HL-60/S4 treated with retinoic acid at 250 ng/mL for 4 days and 3 days (cell line): ENCODE measurements around the gene FRAT2.
"Not testable (repeated sequence)": the region's sequence is repeated elsewhere in the genome, so short reads cannot be mapped to it uniquely, and the experiment has no call there.

ENCODE experiments used
- in situ Hi-C: fragments of 300-500 bp; cut with MboI; formaldehyde crosslinking; loops from 2 replicates; pipeline ENCODE4 v1.7.0; 2022; ENCODE audit warnings: low sequenced_read_pairs

The FRAT2 gene

DNA sequence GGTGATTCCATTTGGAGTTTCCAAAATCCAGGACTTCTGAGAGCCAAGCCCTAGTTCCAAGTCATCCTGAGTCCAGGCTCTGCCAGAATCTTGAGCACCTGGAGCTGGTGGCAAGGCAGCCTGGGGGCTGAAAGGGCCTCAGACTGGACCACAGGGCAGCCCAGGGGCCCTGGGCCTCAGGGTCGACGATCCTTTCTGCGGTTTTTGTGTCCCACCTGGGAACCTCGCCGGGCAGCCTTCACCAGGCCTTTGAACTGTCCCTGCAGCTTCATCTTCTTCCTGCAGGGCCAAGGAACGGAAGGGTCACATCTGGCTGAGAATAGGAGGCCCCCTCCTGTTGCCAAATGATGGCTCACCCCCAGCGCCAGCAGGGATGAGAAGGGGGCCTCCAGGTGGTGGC lies 22.4 kb upstream of the FRAT2 start:
- in situ Hi-C loops: no loop called here

DNA sequence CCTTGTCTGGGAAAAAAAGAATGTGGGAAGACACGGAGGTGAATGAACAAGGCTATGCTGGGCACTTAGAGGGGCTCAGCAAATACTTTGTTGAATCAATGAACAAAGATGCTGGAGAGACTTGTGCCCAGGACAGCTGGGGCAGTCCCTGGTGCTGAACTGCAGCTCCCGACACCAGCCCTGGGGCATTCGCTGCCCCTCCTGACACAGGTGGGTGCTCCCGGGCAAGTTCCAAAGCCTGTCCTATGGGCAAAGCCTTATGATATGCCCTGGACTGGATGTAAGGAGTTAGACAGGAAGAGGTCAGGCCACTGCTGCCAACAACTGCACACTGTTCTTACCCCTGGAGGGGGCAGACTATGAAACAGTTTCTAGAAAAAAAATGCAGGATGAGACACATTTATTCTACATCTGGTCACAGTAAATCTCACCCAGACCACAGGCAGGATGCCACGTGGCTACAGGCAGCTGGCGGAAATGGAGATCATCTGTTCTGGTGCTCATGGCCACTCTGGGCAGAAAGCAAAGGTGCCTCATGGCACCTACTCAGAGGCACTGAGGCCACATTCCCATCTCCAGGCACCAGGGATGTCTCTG lies 21.9 kb upstream of the FRAT2 start:
- in situ Hi-C loops: no loop called here

DNA sequence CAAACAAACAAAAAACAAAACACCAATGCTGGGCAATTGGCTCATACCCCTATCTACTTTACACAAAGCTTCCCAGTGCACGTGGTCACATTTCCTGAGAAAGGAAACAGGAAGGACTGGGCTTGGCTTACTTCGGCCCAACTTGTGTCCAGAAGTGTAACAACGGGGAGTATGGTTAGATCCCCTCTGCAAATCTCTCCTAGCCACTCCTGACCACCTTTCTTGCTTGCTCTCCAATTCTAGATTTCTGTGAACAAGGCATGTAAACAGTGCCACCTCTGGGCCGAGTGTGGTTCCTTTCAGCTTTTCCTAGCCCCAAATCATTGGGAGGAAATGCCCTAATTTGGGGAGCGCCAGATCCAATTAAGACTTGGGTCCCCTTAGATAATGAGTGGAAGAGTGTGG lies 21.0 kb upstream of the FRAT2 start:
- in situ Hi-C loops: no loop called here

DNA sequence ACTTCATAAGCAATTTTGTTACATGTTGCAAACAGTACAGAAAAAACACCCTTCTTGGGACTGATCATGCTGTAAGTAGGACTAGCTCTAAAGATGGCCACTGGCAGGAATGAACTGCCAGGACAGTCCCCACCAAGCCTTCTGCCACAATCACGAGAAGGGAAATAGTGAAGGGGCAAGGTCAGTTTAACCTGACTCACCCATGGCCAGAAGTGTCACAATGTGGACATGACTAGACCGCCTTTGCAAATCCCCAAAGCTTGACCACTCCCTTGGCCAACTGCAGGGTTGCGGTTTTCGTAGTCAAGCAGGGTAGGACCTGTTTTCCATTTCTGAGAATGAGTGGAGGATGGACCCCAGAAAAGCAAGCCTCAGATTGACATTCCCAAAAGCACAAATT lies 19.4 kb upstream of the FRAT2 start:
- in situ Hi-C loops: no loop called here

DNA sequence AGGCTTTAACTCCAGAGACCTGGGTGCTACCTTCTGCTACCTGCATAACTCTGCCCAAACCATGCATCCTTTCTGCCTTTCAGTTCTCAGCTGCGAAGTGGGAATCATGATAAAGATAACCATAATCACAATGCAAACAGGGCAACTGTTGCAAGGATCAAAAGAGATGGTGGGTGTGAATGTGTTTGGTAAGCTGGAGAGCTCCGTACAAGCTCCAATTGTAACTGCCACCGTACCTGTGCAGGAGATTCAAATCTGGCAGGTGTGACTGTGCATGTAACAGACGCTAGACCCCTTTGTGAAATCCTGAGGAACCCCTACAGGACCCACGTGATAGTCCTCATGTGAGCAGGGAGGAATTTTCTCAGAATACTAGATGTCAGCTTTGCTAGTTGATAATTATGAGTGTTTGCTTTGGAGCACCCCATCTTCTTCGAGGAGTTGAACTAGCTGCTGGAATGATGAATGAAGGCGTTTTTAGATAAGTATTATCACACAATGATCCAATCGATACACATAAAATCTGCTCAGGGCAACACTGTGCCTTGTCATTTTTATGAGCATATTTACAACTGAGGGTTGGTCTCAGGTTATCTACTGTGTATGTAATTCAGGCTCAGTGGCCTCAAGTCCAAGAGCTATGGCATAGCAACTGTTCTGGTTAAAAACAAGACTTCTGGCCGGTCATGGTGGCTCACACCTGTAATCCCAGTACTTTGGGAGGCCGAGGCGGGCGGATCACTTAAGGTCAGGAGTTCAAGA lies 15.4 kb upstream of the FRAT2 start:
- in situ Hi-C loops: no loop called here

DNA sequence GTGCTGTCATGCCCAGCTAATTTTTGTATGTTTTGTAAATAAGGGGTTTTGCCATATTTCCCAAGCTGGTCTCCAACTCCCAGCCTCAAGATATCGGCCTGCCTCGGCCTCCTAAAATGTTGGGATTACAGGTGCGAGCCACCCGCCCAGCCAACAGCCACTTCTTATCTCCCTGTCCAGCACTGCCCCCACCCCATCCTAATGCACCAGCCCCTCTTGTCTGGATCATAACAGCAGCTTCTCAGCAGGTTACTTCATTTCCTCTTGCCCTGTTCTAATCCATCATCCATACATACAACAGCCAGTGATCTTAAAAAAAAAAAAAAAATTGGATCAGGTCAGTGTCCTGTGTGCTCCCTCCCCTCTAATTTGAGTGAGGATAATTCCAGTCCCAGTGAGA lies 12.8 kb upstream of the FRAT2 start:
- in situ Hi-C loops: no loop called here

DNA sequence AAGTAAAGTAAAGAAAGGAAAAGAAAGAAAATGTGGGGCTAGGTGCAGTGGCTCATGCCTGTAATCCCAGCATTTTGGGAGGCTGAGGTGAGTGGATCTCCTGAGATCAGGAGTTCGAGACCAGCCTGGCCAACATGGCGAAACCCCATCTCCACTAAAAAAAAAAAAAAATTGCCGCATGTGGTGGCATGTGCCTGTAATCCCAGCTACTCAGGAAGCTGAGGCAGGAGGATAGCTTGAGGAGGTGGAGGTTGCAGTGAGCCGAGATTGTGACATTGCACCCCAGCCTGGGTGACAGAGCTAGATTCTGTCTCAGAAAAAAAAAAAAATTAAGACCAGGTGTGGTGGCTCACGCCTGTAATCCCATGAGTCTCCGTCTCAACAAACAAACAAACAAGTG lies 9.1 kb upstream of the FRAT2 start:
- in situ Hi-C loops: not testable (repeated sequence)

DNA sequence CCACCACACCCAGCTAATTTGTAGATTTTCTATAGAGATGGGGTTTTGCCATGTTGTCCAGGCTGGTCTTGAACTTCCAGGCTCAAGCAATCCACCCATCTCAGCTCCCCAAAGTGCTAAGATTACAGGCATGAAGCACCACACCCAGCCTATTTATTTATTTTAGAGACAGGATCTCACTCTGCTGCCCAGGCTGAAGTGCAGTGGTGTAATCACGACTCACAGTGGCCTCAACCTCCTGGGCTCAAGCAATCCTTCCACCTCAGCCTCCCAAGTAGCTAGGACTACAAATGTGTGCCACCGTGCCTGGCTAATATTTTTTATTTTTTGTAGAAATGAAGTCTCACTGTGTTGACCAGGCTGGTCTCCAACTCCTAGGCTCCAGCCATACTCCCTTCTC lies 6.9 kb upstream of the FRAT2 start:
- in situ Hi-C loops: no loop called here

DNA sequence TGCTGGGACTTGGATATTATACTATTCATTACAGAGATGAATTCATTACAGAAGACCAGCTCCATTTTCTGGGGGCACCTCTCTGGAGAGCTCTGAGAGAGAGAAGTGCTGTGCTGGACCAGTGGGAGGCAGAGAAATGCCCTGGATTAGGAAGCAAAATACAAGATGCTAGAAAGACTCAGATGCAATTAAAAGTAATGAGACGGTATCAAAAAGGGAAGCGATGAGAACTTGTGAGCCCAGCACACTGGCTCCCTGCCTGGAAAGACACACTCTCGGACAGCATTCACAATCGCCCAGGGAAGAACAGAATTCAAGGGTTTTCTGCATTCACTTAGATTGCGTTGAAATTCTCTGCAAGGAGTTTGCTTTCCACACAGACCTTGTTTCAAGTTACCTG lies 3.5 kb upstream of the FRAT2 start:
- in situ Hi-C loops: no loop called here

DNA sequence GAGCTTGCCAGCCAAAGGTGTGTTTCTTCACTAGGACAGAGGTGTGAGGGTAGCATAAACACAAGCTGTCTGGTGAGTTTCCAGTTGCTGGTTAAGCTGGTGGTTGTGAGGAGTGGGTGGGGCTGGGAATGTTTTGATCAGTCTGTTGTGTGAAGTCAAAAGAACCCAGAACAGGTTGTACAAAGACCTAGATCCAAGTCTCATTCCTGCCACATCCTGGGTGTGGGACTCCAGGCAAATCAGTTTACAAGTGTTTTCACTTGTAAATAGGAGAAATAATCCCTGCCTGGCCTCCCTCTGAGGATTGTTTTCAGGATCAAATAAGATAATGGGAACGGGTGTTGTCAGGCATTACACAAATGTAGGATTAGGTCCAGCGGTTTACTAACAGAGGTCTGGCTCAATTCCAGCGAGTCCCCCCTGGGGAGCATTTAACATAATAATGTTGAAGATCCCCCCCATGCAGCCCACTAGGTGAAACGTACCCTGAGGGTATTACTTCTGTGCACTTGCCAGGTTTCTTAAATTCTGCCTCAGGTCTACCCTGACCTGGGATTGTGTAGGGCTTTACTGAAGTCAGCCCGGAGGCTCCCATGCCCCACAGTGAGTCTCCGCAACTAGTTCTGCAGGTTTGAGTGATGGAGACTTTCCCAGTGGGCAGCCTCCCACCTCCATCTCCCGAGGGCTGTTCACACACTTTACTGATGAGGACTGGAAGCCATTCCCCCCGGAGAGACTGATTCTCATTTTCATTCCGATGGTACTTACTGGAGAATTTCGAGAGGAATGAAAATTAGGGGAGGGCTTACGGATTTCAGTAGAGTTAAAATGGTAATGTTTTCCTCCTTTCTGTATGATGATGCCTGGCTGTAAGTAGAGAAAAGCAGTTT lies 2.7 kb upstream of the FRAT2 start:
- in situ Hi-C loops: no loop called here

DNA sequence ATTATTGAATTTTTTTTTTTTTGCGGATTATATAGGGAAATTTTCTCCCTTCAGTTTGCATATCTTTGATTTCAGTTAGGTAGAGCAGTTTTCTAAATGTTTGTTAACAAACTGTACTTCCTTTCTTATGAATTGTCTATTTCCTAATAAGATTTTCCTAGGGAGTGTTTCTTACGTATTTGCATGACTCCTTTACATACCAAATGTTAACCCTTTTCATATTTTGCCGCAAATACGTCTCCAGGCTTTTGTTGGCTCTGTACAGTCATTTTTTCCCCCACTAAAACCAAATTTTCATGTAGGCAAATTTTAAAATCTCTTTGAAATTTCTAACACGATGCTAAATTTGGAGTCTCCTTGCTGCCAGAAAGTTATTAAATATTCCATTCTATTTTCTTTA lies 1.9 kb upstream of the FRAT2 start:
- in situ Hi-C loops: no loop called here

DNA sequence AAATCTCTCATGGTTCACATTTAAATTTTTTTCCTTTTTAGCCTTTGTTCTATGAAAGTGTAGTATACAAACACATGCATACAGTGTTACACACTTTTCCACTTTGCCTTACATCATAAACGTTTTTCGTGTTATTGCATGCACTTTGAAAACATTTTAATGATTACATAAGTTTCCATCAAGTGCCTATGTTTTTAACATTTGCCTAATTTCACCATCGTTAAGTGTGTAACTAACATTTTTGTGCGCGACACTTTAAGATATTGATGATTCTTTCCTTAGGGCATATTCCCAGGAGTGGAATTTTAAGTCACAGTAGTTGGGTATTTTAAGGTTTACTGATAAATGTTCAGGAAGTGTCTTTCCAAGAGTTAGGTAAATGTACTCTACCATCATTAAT lies 1.5 kb upstream of the FRAT2 start:
- in situ Hi-C loops: no loop called here

DNA sequence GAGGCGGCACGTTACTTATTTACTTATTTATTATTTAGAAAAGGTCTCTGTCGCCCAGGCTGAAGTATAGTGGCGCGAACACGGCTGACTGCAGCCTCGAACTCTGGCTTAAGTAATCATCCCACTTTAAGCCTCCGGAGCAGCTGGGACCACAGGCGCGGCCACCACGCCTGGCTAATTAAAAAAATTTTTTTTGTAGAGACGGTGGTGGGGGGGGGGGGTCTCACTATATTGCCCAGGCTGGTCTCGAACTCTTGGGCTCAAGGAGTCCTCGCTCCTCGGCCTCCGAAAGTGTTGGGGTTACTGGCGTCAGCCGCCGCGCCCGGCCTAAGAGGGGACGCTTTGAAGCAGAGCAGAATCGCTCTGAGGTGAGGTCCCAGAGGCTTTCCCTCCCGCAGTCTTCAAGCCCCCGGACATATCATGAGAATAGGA lies 675 bp upstream of the FRAT2 start:
- in situ Hi-C loops: no loop called here

DNA sequence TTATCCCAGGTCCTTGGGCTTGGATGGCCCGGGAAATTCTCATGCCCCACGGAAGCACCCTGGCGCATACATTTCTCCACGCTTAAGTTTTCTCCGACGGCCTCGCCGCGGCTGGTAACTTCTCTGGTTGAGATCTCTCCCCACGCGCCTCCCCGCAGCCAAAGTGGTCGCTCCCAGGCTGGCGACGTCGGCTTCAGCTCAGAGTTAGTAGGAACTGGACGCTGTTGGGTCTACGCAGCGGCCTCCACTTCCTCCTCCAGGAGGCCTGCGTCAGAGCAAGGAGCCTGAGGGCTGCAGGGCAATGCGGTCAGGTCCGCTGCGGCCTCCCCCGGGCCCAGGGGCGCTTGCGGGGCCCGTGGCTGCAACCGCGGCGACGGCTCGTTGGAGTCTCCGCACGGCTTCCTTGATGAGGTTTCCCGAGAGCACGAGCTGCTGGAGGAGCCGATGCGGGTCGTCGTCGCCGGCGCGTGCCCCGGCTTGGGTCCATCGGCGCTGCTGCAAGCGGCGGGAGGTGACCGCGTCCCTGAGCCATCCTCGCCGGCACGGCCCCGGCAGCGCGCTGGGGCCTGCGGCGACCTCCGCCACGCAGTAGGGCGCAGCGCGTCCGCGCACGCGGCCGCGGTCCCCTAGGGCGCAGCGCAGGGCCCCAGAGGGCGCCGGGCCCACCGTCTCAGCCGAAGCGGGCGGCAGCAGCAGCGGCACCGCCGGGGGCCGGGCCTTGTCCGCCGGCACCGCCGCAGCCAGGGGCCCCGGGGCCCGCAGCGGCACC lies 744 bp downstream of the FRAT2 start:
- in situ Hi-C loops: no loop called here

DNA sequence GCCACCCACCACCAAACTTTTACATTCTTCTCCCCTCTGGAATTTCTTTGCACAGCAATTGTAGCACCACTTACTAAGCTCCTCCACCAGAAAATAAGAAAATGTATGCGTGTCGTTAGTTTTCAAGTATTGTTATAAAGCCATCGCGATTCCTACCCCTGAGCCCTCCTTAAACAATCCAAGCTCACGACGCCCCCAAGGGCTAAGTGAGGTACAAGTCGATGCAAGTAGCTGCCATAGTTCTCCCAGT lies 1.3 kb downstream of the FRAT2 start:
- in situ Hi-C loops: no loop called here

DNA sequence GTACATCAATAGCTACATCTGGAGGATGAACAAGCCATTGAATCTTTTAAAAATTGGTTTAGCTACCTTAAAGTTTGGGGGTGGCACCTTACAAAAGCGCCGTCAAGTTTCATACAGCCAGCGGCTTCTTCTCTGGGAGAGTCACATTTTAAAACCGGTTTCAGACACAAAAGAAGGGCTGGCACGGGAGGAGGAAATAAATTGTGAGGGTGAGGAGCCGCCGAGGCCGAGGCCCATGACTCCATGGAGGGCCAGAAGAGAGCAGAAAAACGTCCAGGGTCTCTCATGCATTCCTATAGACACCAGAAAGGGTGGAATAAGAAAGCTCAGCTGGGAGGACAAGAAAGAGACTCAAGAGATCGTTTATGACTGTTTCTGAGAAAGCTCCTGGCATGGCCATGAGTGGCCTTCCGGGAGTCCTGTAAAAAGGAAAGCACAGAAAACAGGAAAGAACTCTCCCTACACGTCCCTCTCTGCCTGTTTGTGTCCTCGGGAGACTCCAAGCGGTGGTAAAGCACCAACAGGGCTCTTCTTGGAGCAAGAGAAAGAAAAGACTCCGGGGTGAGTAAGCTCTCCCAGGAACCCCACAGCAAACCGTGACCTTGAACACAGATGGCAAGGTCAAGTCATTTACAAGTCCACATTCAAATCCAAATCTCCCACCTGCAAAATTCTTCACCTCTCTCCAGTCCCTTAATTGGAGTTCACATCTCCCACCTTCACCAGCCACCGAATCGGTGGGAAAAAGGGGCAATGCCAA lies 1.8 kb downstream of the FRAT2 start:
- in situ Hi-C loops: no loop called here

DNA sequence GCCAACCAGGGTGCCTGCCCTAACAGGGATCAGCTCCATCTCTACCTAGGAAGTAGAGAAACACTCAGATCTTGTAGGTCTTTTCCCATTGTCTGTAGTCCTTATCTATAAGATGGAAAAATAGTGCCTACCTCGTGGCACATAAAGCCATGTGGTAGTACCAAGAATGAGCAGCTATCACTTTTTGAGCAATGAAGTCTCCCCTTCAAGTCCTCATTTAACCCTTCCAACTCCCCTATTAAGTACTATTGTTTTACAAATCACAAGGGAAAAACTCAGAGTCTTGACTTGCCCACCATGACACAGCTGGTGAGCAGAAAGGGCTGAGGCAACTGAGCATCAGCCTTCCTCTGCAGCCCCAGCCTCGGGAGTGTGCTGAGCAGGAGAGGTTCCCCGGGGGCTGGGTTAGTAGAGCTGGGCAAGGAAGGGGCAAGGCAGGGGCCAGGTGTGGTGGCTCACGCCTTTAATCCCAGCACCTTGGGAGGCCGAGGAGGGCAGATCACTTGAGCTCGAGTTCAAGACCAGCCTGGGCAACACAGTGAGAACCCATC lies 3.3 kb downstream of the FRAT2 start:
- in situ Hi-C loops: no loop called here

DNA sequence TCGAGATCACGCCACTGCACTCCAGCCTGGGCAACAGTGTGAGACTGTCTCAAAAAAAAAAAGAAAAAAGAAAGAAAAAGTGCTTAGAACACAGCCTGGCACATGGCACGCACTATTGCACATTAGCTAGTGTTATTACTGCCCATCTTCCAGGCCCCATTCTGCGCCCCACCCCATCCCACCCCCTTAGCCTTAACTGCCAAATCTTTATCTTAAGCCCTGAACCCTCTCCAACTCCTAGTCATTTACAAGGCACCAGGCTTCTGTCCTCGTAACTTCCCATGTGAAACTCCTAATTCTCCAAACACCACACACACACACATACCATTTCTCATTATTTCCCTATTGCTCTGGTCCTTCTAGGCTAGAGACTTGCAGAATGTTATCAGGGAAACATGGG lies 4.8 kb downstream of the FRAT2 start:
- in situ Hi-C loops: no loop called here

DNA sequence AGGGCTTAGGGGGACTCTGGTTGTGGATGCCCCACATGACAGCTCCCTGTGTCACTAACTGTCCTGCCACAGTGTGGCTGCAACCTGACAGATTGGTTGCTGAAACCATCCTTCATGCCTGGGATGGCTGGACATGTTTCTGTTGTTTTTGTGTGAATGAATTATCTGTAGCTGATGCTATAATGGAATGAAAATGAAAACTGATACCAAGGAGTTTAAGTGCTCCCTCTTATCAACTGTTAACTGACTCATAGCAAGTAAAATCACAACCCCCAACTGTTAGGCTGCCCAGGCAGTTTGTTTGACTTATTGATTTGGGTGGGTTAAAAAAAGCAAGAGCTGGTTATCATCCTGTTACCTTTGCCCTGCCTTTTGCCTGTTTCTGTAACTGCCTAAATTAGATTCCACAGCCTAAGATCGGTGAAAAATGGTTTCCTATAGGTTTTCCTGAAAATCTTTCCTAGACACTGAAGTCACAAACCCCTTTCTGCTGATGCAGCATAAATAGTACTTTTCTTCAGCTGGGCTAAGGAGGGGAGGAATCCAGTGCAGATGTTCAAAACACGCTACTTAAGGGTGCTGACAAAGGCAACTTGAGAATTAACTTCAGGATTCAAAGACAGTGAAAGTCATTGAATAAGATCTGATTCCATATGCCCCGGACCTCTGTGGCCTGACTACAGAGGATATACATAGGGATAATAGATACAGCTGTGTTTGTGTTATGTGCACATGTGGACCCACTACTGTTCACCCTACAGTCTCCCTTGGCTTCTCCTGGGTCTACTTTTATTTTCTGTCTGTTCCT lies 5.7 kb downstream of the FRAT2 start:
- in situ Hi-C loops: no loop called here
